Mucosa of rectum (tissue), 2 donors: Measurements from ENCODE around the gene TCERG1L.

Experiments
- H3K27ac ChIP-seq, 2 donors: one replicate each; pipeline ENCODE4 v1.7.0; 2013; ENCODE audit warnings: inconsistent platforms in 2 of 2, low read depth in 2 of 2, low read length in 2 of 2
- H3K27me3 ChIP-seq, 2 donors: one replicate each; pipeline ENCODE4 v1.7.0; 2013; ENCODE audit warnings: low read length in 2 of 2; ENCODE audit not compliant: control insufficient read depth in 2 of 2, insufficient read depth in 2 of 2
- H3K36me3 ChIP-seq, 2 donors: one replicate each; pipeline ENCODE4 v1.7.0; 2013; ENCODE audit warnings: low read length in 2 of 2; ENCODE audit not compliant: control insufficient read depth in 2 of 2, insufficient read depth in 2 of 2
- H3K4me1 ChIP-seq, 2 donors: one replicate each; pipeline ENCODE4 v1.7.0; 2013; ENCODE audit warnings: low read length in 2 of 2, mild to moderate bottlenecking in 1 of 2; ENCODE audit not compliant: control insufficient read depth in 2 of 2, insufficient read depth in 2 of 2
- H3K4me3 ChIP-seq, 2 donors: one replicate each; pipeline ENCODE4 v1.7.0; 2013; ENCODE audit warnings: low read length in 2 of 2
- H3K9ac ChIP-seq, 2 donors: one replicate each; pipeline ENCODE4 v1.7.0; 2013; ENCODE audit warnings: low read length in 2 of 2, low read depth in 1 of 2, mild to moderate bottlenecking in 1 of 2
- H3K9me3 ChIP-seq, 2 donors: one replicate each; pipeline ENCODE4 v1.7.0; 2013; ENCODE audit warnings: low read length in 2 of 2; ENCODE audit not compliant: control insufficient read depth in 2 of 2
- donor health status: healthy.
- donor health status: Normal muscosa, but diverticular disease.

TCERG1L gene

DNA sequence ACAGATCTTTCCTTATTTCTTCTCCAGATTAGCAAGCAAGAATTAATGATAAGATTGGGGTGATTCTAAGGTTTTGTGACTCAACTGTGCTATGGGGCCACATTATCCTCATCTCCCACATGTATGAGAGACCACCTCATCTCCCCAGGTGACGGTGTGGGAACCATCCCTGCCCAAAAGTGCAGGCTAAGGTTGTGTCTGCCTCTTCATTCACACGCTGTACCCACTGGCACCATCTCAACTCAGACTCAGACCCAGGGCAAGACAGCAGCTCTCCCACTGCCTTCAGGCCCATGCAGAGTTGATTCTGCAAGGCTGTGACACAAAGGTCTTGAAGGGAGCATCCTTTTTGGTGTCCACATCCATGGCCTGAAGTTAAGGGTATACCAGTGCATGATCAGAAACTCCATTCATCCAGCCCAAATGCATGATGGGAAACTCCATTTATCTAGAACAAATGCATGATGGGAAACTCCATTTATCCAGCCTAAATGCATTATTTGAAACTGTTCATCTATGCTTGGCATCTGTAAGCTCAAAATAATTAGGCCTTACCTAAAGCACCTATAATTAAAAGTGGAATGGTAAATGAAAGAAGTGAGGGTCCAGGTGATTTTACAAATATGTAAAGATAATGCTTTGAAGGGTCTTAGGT is 99.4 kb downstream of the TCERG1L start:
- H3K9ac ChIP-seq = no peak overlapping the region
- peaks cover 0 to 3% of the 10 kb centered on the region in 2 donors for H3K9me3 ChIP-seq
- no peaks in the 10 kb centered on the region for H3K36me3 ChIP-seq
- H3K27ac ChIP-seq = no peak overlapping the region
- H3K4me3 ChIP-seq = no peak overlapping the region
- no peaks in the 10 kb centered on the region for H3K27me3 ChIP-seq
- H3K4me1 ChIP-seq = no peaks in the 10 kb centered on the region

DNA sequence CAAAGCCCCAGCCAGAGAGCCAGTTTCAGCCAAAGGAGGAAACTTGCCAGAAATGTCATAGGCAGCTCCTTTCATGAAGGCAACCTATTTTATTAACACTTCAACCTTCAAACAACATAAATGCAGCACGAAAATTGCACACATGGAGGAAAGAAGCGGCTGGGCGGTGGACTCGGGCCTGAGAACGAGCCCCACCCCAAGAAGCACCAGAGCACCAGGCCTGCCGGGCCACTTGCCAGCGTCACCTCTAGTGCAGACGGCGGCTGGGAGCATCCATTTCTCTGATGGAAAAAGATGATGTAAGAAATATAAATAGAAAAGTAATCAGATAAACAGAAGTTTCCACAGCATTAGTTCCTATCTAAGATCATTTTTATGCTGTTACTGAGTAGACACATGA is 100.0 kb downstream of the TCERG1L start:
- Histone ChIP-seq H3K36me3 (no peaks in the 10 kb centered on the region), H3K27ac (no peak overlapping the region), H3K4me1 (no peaks in the 10 kb centered on the region), H3K9me3 (peaks cover 0 to 3% of the 10 kb centered on the region in 2 donors), H3K4me3 (no peak overlapping the region), H3K27me3 (no peaks in the 10 kb centered on the region), H3K9ac (no peak overlapping the region)

- Histone ChIP-seq H3K9me3 (peaks cover 0 to 3% of the 10 kb centered on the region in 2 donors), H3K27ac (no peak overlapping the region), H3K4me1 (no peaks in the 10 kb centered on the region), H3K4me3 (no peak overlapping the region), H3K27me3 (no peaks in the 10 kb centered on the region), H3K36me3 (no peaks in the 10 kb centered on the region), H3K9ac (no peak overlapping the region)
These were observed 100.4 kb downstream of the TCERG1L start for GRCh38 chr10:131211146-131211545.

- Histone ChIP-seq H3K27ac (no peak overlapping the region), H3K4me1 (no peaks in the 10 kb centered on the region), H3K9me3 (peaks cover 0 to 3% of the 10 kb centered on the region in 2 donors), H3K36me3 (no peaks in the 10 kb centered on the region), H3K4me3 (no peak overlapping the region), H3K27me3 (no peaks in the 10 kb centered on the region), H3K9ac (no peak overlapping the region)
These were observed 101.3 kb downstream of the TCERG1L start for GRCh38 chr10:131210181-131210580.

GRCh38 chr10:131207584-131208532 is 103.7 kb downstream of the TCERG1L start:
- H3K9ac ChIP-seq = no peak overlapping the region
- no peaks in the 10 kb centered on the region for H3K4me1 ChIP-seq
- H3K27me3 ChIP-seq = no peaks in the 10 kb centered on the region
- no peak overlapping the region for H3K4me3 ChIP-seq
- H3K9me3 ChIP-seq = peaks cover 0 to 3% of the 10 kb centered on the region in 2 donors
- H3K36me3 ChIP-seq = no peaks in the 10 kb centered on the region
- no peak overlapping the region for H3K27ac ChIP-seq

DNA sequence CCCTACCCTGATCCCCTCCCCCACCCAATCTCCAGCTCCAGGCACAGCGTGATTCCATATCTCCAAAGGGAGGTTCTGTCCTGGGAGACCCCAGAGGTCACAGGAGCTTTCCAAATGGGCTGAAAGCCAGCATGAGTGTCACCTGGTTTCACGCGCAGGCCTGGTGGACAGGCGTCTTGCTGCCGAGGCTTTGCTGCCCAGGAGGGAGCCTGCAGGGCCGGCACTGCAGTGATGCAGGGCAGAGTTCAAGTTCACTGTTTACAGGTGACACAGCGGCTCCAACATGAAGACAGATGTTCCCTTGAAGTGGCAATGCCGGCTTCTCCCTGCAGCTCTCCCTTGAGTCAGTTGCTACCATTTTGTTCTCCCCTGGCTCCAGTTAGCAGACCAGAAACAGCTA is 104.3 kb downstream of the TCERG1L start:
- Histone ChIP-seq H3K27ac (no peak overlapping the region), H3K9ac (no peak overlapping the region), H3K4me1 (no peaks in the 10 kb centered on the region), H3K27me3 (no peaks in the 10 kb centered on the region), H3K9me3 (peaks cover 0 to 3% of the 10 kb centered on the region in 2 donors), H3K4me3 (no peak overlapping the region), H3K36me3 (no peaks in the 10 kb centered on the region)

DNA sequence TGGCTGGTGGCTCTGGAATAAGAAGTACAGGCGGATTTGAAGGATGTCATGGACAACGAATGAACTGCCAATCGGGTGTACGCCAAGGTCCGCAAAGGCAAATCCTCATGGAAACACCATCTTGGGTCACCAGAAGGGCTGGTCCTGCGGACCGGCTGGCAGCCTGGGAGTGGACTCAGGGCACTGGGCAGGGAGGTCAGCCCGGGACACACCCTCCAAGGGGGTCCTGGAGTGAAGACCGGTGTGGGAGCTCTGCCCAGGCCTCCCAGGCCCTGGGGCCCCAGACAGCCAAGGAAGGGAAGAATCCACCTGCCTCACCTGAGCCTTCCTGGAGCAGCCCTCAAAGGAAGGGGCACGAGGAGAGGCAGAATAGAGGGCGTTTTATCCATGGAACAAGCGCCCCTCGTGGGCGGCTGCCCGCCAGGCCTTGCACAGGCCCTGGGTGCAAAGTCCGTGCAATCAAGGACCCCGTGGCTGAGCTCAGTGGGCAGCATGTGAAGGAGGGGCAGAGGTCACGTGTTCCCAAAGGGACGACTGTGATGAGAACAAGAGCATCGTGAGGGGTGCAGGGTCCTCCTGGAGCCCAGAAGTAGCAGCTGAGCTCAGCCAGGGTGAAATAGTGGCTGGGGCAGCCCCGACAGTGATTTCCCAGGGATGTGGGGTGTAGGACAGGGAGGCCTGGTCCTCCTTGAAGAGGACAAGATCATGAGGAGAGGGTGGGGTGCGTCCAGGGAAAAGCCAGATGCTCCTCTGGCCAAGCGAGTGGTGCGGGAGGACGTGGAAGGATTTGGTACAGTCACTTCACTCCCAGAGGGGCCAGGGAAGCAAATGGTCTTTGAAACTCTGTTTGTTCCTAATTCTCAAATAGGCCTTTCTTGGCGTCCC is 105.2 kb downstream of the TCERG1L start:
- Histone ChIP-seq H3K27me3 (no peaks in the 10 kb centered on the region), H3K4me3 (no peak overlapping the region), H3K9ac (no peak overlapping the region), H3K27ac (no peak overlapping the region), H3K36me3 (no peaks in the 10 kb centered on the region), H3K9me3 (peaks cover 0 to 3% of the 10 kb centered on the region in 2 donors), H3K4me1 (no peaks in the 10 kb centered on the region)

GRCh38 chr10:131205556-131205955 is 106.0 kb downstream of the TCERG1L start:
- Histone ChIP-seq H3K36me3 (no peaks in the 10 kb centered on the region), H3K4me1 (no peaks in the 10 kb centered on the region), H3K9ac (no peak overlapping the region), H3K27ac (no peak overlapping the region), H3K9me3 (peaks cover 0 to 3% of the 10 kb centered on the region in 2 donors), H3K4me3 (no peak overlapping the region), H3K27me3 (no peaks in the 10 kb centered on the region)

DNA sequence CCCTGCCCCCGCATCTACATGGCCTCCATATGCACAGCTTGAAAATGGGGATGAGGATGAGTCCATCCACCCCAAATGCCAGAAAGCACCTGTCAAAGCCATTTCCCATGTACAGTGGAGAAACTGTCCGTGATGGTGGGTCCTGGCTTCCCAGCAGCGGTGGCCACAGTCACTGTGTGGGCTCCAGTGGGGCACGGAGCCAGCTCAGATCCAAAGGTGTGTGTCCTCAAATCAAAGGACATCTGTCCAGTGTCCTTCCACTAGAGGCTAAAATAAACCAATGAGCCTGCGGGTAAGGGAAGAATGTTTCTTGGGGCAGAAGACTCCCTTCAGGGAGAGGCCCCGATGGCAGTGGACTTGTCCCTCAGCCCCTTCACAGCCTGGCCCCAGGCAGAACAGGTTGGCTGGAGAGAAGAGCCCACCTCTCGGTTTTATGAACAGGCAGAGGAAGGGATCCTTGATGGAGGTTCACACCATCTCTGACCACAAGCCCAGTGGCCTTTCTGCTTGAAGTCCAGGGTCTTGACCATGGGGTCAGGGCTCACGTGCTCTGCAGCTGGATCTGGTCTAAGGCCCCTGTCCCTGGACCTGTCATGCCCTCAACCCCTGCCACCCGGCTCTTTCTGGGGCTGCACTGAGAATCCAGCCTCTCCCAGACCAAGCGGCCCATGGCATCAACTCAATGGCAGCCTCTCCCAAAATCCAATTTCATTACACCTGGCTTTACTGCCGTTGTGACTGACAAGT is 106.9 kb downstream of the TCERG1L start:
- Histone ChIP-seq H3K4me3 (no peak overlapping the region), H3K9ac (no peak overlapping the region), H3K4me1 (no peaks in the 10 kb centered on the region), H3K9me3 (peaks cover 0 to 3% of the 10 kb centered on the region in 2 donors), H3K27me3 (no peaks in the 10 kb centered on the region), H3K36me3 (no peaks in the 10 kb centered on the region), H3K27ac (no peak overlapping the region)
